Body of pancreas (tissue), 4 donors: Measurements from ENCODE around the gene NHSL1.

Experiments used
- CTCF ChIP-seq, 7 experiments: fragments of 450-650 bp in 4 of 7; fragments of 200-600 bp in 3 of 7; sonication (generic) in 3 of 7; IDR thresholded peaks; one replicate each; pipeline ENCODE4 v1.5.1; 2016 to 2019; ENCODE audit warnings: antibody characterized with exemption in 7 of 7
- POLR2A ChIP-seq, 3 donors: fragments of 450-650 bp; IDR thresholded peaks; one replicate each; pipeline ENCODE4 v1.6.1; 2016; ENCODE audit warnings: antibody characterized with exemption in 3 of 3, mild to moderate bottlenecking in 2 of 3

- TF ChIP-seq CTCF (IDR thresholded peaks at IDR 0.05), result no peak
- TF ChIP-seq POLR2A (IDR thresholded peaks at IDR 0.05), result no peak
Measured at GRCh38 chr6:138441965-138442364, 57.3 kb downstream of the NHSL1 start.
